Fibroblast of skin of left quadriceps (primary cell): ENCODE data around the gene KLHL33.

ENCODE experiments used
- DNase-seq, 2 experiments: peaks; one replicate each; pipeline ENCODE4 v3.0.0-alpha.2; 2013; ENCODE audit warnings: low read depth in 2 of 2

Gene KLHL33

GRCh38 chr14:20413744-20414082 is 22.3 kb downstream of the KLHL33 start:
- no peak for DNase-seq

DNA sequence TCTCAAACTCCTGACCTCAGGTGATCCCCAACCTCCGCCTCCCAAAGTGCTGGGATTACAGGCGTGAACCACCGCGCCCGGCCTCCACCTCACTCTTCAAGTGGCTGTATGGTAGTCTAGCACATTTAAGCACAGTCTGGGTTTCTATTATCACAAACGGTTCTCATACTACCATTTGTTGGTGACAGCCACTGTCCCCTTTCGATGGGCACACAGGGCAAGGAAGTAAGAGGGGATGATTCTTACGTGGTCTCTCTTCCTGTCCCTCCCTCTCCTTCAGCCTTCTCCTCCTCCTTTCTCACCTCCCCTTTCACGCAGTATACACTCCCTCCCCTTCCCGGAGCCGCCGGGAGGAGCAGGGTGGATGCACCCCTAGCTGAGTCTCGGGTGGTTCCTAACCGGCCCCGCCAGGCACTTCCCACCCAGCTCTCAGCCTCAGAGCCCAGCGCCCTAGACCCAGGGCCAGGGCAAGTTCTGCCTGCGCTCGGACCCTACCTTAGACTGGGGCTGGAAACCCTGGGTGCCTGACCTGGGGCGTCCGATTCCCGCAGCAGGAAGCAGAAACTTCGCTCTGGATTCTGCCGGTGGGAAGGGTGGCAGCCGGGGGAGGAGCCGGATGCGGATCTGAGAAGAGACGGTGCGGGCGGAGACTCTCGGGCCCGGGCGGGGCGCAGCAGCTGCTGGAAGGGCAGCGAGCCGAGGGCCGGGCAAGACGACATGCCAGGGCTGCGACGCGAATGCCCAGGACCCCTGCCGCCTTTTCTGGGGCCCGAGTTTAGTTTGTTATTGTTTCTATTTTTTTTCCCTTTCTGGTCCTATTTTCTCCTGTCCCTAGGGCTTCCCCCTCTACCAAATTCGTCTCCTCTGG is 22.9 kb downstream of the KLHL33 start, which contains the start of gene TEP1:
Gene TEP1, minus strand, starts transcription at position 626 of the 868 bp plus-strand sequence. CDS start 5,062 bp downstream, outside the sequence.
- DNase-seq: peak; percentile 48 to 56

GRCh38 chr14:20412411-20412810 is 23.6 kb downstream of the KLHL33 start:
- DNase-seq: no peak

DNA sequence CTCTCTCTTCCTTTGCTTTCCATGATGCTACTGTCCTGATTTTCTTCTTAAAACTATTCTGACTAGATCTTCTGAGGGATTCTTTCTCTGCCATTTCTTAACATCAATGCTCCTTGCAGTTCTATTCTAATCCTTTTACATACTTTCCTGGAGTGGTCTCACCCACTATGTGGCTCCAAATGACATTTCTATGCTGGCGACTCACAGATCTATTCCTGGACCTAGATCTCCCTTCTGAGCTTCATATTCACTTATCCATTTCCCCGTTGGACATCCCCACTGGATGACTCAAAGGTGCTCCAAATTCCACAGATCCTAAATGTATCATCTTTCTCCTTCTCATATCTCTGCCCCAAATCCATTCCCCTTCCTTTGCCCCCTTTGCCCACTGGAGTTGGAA is 26.7 kb downstream of the KLHL33 start:
- DNase-seq: peak; percentile 32 to 35

DNA sequence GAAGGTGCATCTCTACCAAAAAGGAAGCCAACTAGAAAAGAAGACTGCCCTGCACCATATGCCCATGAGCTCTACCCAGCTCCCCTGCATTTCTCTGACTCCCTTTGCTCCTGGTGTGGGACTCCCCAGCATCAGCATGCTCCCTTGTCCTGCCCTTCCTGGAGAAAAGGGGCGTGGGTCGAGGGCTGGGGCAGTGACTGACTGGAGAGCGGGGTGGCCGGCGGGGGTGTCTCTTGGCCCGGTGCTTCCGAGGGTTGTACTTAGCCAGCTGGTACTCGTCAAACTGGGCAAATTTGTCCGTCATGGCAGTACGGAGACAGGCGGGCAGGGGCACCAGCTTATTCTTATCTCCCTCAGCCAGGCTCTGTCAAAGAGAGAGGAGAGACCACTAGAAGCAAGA is 32.4 kb downstream of the KLHL33 start:
- DNase-seq: no peak

DNA sequence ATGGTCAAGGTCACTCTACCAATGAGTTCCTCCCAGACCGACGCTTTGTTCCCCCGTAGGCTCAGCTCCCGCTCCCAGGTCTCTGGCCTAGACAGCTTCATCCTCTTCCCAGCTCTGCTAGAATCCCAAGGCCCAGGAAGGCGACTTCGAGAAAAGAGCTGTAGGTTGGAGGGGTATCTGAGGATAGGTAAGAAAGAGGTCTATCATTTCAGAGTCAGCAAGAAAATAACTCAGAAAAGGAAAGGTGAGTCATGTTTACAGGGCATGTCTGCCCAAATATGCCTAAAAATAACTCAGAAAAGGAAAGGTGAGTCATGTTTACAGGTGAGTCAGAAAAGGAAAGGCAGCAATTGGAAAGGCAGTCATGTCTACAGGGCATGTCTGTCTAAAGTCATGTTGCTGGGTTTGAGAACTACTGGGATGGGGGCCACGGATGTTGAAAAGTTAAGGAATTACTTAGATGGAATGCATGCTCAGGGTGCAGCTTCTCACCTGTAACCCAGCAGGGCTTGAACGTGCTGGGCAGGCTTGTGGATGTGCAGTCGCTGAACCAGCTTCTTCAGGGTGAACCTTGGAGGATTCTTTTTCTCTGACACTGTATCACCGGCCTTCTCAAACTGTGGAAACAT is 34.9 kb downstream of the KLHL33 start:
- DNase-seq: no peak

DNA sequence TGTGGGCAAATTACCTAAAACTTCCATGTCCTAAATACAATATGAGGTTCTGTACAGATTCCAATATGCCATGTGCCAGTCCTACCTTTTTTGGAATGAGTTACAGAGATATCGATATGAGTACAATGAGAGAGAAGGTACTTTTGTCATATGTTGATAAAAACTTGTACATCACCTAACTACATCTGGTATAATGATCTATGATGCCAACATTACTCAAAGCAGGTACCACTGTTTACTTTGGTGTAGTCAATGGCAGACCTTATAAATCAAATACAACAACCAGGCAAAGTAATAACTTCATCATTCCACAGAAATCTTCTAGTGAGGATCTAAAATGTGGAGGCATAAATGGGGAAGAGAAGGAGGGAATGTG is 35.4 kb downstream of the KLHL33 start:
- DNase-seq: no peak

DNA sequence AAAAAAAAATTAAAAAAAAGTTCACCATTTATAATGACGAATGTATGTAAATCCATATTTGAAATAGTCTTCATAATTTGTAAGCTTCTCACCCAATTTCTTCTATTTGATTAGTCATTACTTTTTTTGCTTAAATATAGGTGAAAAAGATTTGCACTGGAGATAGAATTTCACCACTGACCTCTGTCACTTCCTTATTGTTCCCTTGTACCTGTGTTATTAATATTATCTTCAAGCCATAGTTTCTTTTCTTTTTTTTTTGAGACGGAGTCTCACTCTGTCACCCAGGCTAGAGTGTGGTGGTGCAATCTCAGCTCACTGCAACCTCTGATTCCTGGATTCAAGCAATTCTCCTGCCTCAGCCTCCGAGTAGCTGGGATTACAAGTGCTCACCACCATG is 38.5 kb downstream of the KLHL33 start:
- DNase-seq: no peak

- DNase-seq: no peak
These were observed 44.5 kb downstream of the KLHL33 start for GRCh38 chr14:20391505-20391904.

- no peak for DNase-seq
These were observed 47.8 kb downstream of the KLHL33 start for GRCh38 chr14:20388159-20388558.

DNA sequence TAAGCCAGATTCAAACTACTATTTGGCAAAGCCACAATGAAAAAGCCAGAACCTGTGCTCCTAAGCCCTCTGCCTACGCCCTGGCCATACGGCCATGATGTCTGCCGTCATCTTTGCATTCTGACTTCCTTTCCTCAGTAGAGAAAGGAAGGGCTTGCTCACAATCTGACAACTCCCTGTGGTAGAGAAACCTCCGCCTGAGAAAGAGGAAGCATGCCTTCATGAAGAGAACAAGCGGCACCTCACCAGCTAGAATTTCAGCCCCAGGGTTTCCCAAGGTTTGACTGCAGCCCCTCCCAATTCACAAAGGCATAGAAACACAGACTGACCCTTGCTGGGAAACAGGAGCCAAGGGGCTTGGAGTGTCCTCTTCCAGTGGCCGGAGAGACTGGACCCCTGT is 48.4 kb downstream of the KLHL33 start:
- DNase-seq: no peak

DNA sequence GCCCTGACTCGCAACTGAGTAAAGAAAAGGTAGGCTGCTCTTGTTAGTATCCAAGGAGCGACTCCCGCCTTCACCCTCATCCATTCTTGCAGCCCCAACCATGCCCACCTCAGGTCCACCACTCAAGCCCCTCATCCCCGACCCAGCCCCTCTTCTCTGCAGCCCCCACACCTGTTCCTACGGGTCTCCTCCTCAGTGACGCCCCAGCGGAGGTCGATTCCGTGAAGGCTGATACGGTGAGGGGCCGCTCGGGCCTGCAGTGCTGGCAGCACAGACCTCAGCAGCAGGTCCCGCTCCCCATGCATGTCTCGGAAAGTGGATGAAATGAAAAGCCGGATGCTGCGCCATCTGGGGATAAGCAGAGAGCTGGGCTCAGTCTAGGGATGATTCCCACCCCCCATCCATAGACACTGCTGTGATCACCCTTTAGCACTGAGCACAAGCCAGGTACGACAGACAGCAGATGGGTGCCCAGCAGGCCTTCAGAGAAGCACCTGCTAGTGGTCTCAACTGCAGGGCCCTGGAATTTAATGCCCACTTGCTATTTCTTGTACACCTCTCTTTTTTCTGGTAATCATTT is 49.6 kb downstream of the KLHL33 start:
- DNase-seq: no peak

DNA sequence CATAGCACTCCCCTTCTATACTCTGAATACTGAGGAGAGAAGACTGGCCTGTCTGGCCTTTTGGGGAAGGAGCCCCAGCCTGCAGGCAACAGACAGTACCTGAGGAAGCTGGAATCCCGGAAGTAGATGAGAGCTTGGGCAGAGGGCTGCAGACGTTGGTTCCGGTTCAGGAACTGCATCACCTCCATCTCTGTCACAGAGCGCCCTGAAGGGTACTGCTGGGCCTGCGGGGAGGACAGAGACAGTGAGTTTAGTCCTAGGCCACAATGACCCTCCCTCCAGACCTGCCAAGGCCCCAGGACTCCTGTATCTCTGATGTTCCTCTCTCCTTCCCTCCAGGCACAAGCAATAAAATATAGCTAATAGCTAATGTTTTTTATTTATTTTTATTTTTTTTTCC is 51.1 kb downstream of the KLHL33 start:
- DNase-seq: no peak

DNA sequence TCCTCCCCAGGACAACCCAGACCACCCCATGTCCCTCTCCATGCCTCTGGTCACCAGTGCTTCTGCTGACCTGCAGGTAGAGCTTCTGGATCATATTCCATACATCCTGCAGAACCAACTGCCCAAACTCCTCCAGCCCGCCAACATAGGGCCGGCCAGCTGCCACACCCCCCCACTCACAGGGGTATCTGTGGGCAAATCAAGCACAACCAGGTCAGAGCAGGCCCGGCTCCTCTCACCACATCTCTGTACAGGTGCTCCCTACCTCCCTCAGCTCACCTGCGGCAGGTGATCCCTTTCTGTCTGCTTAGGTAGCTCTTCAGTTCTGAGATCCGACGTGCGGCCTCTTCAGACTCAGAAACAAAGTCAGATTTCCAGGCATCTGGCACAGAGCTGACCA is 51.6 kb downstream of the KLHL33 start:
- DNase-seq: no peak

- no peak for DNase-seq
These were observed 52.3 kb downstream of the KLHL33 start for GRCh38 chr14:20383636-20384035.

- DNase-seq: no peak
These were observed 52.9 kb downstream of the KLHL33 start for GRCh38 chr14:20383032-20383431.

DNA sequence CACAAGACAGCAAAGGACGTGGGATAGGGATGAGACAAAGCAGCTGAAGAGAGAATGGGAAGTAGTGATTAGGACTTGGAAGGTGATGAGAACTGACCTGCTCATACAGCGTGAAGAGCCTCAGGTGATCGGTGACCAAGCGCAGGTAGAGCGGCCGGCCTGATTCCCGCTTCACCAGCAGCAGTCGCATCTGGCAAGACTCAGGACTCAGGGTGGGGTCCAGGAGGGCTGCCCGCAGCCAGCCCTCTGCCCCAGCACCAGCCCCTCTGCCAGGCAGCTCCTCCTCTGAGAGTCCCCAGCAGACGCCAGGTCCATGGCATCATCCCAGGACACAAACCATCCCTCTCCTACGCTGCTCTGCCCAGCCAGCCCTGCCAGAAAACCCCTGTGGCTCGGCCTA is 53.4 kb downstream of the KLHL33 start:
- DNase-seq: no peak

- DNase-seq: no peak
These were observed 54.6 kb downstream of the KLHL33 start for GRCh38 chr14:20381341-20381740.

DNA sequence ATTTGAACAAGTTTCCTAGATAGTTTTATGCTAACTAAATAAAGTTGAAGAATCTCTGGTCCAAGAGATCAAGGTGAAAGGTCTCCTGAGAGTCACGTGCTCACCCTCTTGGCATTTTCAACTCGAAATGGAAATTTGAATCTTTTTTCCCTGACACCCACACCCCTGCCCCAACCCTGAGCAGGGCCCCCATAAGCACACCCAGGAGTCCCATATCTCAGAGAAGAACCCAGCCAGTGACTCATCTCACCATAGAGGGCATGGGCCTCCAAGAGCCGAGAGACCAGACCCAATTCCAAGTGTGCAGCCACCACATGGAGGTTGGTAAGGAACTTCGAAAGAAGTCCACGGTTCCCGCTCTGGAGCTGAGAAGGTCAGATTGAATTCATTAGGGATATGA is 55.3 kb downstream of the KLHL33 start:
- DNase-seq: no peak

GRCh38 chr14:20379743-20380142 is 56.2 kb downstream of the KLHL33 start:
- DNase-seq: no peak

DNA sequence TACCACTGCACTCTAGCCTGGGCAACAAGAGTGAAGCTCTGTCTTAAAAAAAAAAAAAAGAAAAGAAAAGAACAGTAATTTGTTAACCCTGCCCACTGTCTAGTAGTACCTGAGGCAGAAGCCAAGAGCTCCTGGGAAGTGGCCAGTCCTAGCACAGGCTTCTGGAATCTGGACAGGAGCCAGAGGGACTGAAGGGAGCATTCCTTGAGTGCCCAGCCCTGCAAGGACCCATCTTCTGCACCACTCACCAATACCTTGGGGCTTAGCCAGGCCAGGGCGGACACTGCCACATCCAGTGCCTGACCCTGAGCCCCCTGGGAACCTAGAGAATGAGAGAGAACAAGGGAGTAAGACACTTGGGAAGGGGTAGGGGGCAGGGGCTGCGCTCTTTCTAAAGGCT is 58.8 kb downstream of the KLHL33 start:
- DNase-seq: no peak

DNA sequence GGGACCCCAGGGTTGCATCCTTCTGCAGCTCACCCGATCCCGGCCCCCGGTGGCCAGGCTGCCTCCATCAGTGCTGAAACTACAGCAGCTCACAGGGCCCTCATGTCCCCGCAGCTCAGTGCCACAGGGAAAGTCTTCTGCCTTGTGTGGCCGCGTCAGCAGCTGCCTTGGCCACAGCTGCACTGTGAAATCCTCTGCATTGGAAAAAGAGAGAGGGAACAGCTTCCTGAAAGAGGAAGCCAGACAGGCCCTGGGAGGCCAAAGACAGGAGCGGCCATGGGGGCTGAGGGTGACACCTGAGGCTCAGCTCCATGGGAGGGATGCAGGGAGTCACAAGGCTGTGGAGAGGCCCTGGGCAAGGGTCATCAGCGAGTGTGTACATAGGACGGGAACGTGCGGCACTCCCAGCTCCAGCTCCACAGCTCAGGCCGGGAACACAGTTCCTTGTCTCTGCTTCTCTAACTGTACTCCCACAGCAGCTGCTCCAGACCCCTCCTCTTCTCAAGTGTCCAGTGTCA is 59.8 kb downstream of the KLHL33 start:
- no peak for DNase-seq
